Skeletal muscle satellite cell (primary cell): Measurements from ENCODE around the gene RPL41.
"Not testable (repeated sequence)": the region's sequence is repeated elsewhere in the genome, so short reads cannot be mapped to it uniquely, and the experiment has no call there.

Experiments used
- H3K27me3 ChIP-seq: 2 replicates; pipeline ENCODE4 v1.7.0; 2013; ENCODE audit warnings: low read length; ENCODE audit not compliant: control insufficient read depth, insufficient read depth
- H3K36me3 ChIP-seq: 2 replicates; pipeline ENCODE4 v1.7.0; 2013; ENCODE audit warnings: mild to moderate bottlenecking, control low read depth, low read length; ENCODE audit not compliant: insufficient read depth
- H3K4me1 ChIP-seq: 2 replicates; pipeline ENCODE4 v1.7.0; 2013; ENCODE audit warnings: low read length; ENCODE audit not compliant: control insufficient read depth, insufficient read depth
- H3K4me2 ChIP-seq: 2 replicates; pipeline ENCODE4 v1.7.0; 2013; ENCODE audit warnings: mild to moderate bottlenecking, low read length
- H3K4me3 ChIP-seq: 2 replicates; pipeline ENCODE4 v1.7.0; 2013; ENCODE audit warnings: low read length
- H3K9ac ChIP-seq: 2 replicates; pipeline ENCODE4 v1.7.0; 2013; ENCODE audit warnings: mild to moderate bottlenecking, low read depth, low read length, moderate library complexity
- H3K9me3 ChIP-seq: replicated peaks from 2 replicates; pipeline ENCODE4 v1.7.0; 2013; ENCODE audit warnings: mild to moderate bottlenecking, control low read depth, low read length

RPL41 gene

GRCh38 chr12:56151672-56152131 lies 35.3 kb downstream of the RPL41 start:
- Histone ChIP-seq H3K4me2 (peak overlapping the region; percentile 89), H3K9me3 (no peaks in the 10 kb centered on the region), H3K36me3 (no peaks in the 10 kb centered on the region), H3K9ac (peak overlapping the region; percentile 85), H3K4me1 (peaks cover 27% of the 10 kb centered on the region), H3K4me3 (peak overlapping the region; percentile 73), H3K27me3 (no peaks in the 10 kb centered on the region)

- Histone ChIP-seq H3K4me2 (peak within 1 kb of the TSS; percentile 89), H3K4me3 (peak within 1 kb of the TSS; percentile 73), H3K36me3 (no peaks in the 10 kb centered on the region), H3K27me3 (no peaks in the 10 kb centered on the region), H3K9me3 (no peaks in the 10 kb centered on the region), H3K9ac (peak within 1 kb of the TSS; percentile 85), H3K4me1 (peaks cover 31% of the 10 kb centered on the region)
Measured at GRCh38 chr12:56152132-56152755, 35.8 kb downstream of the RPL41 start, which contains the start of gene MYL6B. Gene MYL6B (plus strand): TSS chr12:56152587. CDS start chr12:56153919, 1,332 bp downstream.

- peak overlapping the region; percentile 89 for H3K4me2 ChIP-seq
- H3K9ac ChIP-seq = peak overlapping the region; percentile 85
- peak overlapping the region; percentile 73 for H3K4me3 ChIP-seq
- no peaks in the 10 kb centered on the region for H3K36me3 ChIP-seq
- H3K27me3 ChIP-seq = no peaks in the 10 kb centered on the region
- H3K9me3 ChIP-seq = no peaks in the 10 kb centered on the region
- peaks cover 36% of the 10 kb centered on the region for H3K4me1 ChIP-seq
Measured at GRCh38 chr12:56152756-56153677, 36.6 kb downstream of the RPL41 start.

- Histone ChIP-seq H3K27me3 (no peaks in the 10 kb centered on the region), H3K4me2 (peak overlapping the region; percentile 89), H3K4me1 (peaks cover 36% of the 10 kb centered on the region), H3K36me3 (no peaks in the 10 kb centered on the region), H3K9ac (no peak overlapping the region), H3K4me3 (peak overlapping the region; percentile 73), H3K9me3 (no peaks in the 10 kb centered on the region)
Measured at GRCh38 chr12:56153678-56154065, 37.2 kb downstream of the RPL41 start.

GRCh38 chr12:56154246-56154771 lies 37.9 kb downstream of the RPL41 start:
- H3K4me1 ChIP-seq = peaks cover 36% of the 10 kb centered on the region
- H3K36me3 ChIP-seq = peaks cover 5% of the 10 kb centered on the region
- H3K27me3 ChIP-seq = no peaks in the 10 kb centered on the region
- H3K4me2 ChIP-seq = no peak overlapping the region
- H3K4me3 ChIP-seq = no peak overlapping the region
- H3K9me3 ChIP-seq = no peaks in the 10 kb centered on the region
- no peak overlapping the region for H3K9ac ChIP-seq

GRCh38 chr12:56154818-56155217 lies 38.4 kb downstream of the RPL41 start:
- Histone ChIP-seq H3K36me3 (peaks cover 11% of the 10 kb centered on the region), H3K4me3 (no peak overlapping the region), H3K4me1 (peaks cover 37% of the 10 kb centered on the region), H3K27me3 (no peaks in the 10 kb centered on the region), H3K4me2 (no peak overlapping the region), H3K9ac (no peak overlapping the region), H3K9me3 (no peaks in the 10 kb centered on the region)

- Histone ChIP-seq H3K36me3 (peaks cover 16% of the 10 kb centered on the region), H3K4me2 (no peak overlapping the region), H3K9me3 (no peaks in the 10 kb centered on the region), H3K4me3 (no peak overlapping the region), H3K4me1 (peaks cover 41% of the 10 kb centered on the region), H3K9ac (no peak overlapping the region), H3K27me3 (no peaks in the 10 kb centered on the region)
Measured at GRCh38 chr12:56155256-56155845, 38.9 kb downstream of the RPL41 start.

GRCh38 chr12:56156464-56157200 lies 40.2 kb downstream of the RPL41 start:
- H3K36me3 ChIP-seq = peaks cover 29% of the 10 kb centered on the region
- peak overlapping the region; percentile 90 for H3K4me3 ChIP-seq
- peaks cover 44% of the 10 kb centered on the region for H3K4me1 ChIP-seq
- not testable (repeated sequence) for H3K9me3 ChIP-seq, H3K27me3 ChIP-seq
- peak overlapping the region; percentile 74 for H3K9ac ChIP-seq
- H3K4me2 ChIP-seq = peak overlapping the region; percentile 97

- peaks cover 37% of the 10 kb centered on the region for H3K36me3 ChIP-seq
Measured at GRCh38 chr12:56157201-56158028, 41.0 kb downstream of the RPL41 start.

More at GRCh38 chr12:56157201-56158028, 41.0 kb downstream of the RPL41 start:
- H3K9ac ChIP-seq = peak overlapping the region; percentile 74
- H3K4me2 ChIP-seq = peak overlapping the region; percentile 97
- H3K9me3 ChIP-seq = no peaks in the 10 kb centered on the region
- H3K4me3 ChIP-seq = peak overlapping the region; percentile 90
- H3K4me1 ChIP-seq = peaks cover 46% of the 10 kb centered on the region
- no peaks in the 10 kb centered on the region for H3K27me3 ChIP-seq
